ENCODE results near the gene IQCM.

DNA sequence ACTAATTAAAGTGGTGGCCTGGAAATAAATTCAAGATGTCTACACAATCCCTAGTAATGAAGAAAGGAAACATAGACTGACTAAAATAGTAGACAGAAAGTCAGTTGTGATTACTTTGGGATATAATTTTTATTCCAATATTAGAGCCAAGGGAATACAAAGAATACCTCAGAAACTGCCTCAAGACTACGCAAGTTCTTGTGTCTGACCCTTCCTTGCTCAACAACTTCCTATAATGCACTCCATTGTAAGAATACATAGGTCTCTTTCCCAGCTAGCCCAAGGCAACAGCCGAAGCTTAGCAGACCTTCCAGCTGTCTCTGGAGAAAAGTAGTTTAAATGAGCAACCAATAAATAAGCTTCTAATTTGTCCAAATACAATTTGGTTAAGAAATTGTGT, 315.9 kb downstream of the IQCM start:
- TF ChIP-seq CTCF (conservative IDR thresholded peaks at IDR 0.05 in 1 of 2, IDR thresholded peaks at IDR 0.05 in 1 of 2; ENCODE audit: low read depth in 1 of 2, low read length in 2 of 2) (no peak), EZH2 (IDR thresholded peaks at IDR 0.05; ENCODE audit: low read length, missing control alignments) (no peak)
